Erythroblast (primary cell): ENCODE measurements around the gene ADAT2.
"Not testable (repeated sequence)": the region's sequence is repeated elsewhere in the genome, so short reads cannot be mapped to it uniquely, and the experiment has no call there.

Experiments used
- DNase-seq, 2 experiments: peaks; one replicate each; lab custom pipeline; 2025; lab: John Stamatoyannopoulos, UW
- GATA1 ChIP-seq: IDR thresholded peaks from 2 replicates; pipeline ENCODE4 v1.6.1; 2011; ENCODE audit warnings: low read depth, mild to moderate bottlenecking, control low read depth, low read length, moderate library complexity
- POLR2A ChIP-seq: IDR thresholded peaks from 2 replicates; pipeline ENCODE4 v1.6.1; 2011; ENCODE audit warnings: mild to moderate bottlenecking, low read length

Gene ADAT2

DNA sequence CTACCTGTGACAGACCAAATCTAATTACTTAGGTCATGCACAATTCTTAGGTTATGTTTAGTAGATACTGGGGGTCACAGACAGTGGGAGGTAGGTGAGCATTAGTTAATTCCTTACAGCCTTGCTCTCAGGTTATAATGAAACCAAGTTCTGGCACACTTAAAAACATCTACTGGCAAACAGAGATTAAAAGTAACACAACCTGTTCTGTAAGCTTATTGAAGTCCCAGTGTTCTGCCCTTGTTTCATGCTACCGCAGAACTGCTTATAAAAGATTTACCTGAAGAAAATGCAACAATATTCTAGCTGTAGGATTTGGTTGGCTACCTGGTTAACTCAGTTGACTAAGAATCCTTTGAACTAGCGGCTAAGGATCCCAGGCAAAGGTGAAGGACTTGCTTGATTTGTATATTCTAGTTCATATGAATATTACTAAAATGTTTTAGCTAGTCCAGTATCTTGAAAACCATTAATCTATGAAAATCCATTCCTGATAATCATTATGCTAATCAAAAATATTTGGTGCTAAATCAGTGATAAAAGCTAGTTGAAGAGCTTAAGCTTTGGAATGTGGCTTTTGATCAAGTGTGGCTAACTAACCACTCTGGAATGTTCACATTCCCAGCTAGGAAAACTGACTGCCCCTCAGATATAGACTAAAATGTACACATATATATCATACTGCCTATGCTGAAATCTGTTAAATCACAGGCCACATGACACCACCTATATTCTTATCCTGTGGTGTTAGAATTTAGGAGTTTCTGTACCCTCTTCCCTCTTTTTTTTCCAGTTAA, 7.3 kb upstream of the ADAT2 start:
- TF ChIP-seq POLR2A (no peak), GATA1 (no peak)
- no peak for DNase-seq

DNA sequence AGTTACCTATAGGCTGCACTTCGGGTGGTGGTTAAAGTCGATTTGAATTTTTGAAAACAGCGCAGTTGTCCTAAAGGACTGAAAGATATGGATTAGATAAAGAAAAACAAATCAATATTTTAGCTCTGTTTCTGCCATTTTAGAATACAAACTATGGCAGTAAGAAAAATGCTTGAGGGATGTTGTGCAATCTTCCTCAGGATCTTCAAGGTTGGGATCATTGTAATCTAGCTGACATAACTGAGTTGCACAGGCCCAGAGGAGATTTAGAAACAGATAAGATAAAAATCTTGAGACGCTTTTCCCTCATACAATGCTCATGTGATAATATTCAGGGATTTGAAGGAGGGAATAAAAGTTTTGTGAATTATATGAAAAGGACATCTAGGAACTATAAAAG, 1.0 kb upstream of the ADAT2 start:
- TF ChIP-seq POLR2A (no peak), GATA1 (no peak)
- DNase-seq: peak; percentile 4 to 19

DNA sequence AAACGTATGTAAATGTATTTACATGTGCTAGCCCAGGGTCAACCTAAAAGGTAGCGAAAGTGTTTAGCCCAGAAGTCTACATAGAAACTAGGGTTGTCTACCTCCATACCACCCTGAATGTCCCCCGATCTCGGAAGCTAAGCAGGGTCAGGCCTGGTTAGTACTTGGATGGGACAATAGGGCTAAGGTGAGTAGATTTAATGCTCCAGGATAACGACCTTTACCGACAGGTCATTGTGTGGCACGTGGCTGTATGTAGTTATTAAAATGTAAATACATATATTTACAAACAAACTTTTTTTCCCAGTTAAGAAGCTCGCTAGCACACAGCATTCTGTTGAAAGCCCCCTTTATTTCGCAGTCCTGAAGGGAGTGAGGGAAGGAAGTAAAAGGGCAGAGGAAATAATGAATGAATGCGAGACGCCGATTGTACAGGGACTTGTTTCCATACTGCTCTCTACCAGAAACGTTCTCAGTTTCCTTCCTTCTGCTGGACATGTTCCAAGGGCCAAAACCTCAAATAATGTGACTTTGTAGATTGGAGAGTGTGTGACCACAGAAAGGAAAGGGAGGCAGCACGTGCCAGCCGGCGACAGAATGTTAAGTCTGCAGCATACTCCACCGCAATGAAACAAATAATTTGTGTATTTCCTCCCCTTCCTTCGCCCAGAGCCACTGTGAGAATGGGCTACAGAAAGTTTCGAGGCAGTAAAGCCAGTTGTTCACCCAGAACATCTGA, 612 bp downstream of the ADAT2 start:
- peak; percentile 72 to 82 for DNase-seq
- TF ChIP-seq GATA1 (no peak), POLR2A (no peak)

DNA sequence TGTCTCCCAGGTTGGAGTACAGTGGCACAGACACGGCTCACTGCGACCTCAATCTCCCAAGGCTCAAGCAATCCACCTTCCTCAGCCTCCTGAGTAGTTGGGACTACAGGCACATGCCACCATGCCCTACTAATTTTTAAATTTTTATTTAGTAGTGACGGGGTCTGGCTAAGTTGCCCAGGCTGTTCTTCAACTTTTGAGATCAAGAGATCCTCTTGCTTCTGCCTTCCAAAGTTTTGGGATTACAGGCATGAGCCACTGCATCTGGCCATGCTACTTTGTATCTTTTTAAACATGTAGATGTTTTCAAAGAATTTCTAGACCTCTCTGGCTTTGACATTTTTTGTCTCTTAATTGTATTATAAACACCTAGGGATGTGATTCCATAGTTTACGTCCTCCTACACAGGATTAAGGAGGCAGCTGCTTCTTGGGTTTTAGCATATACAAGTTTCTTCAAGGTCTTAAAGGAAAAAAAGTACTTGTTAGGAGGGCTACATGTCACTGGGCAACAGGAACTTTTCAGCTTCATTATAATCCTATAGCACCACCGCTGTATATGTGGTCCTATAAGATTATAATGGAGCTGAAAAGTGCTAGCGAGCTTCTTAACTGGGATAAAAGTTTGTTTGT, 1.3 kb downstream of the ADAT2 start:
- no peak for TF ChIP-seq POLR2A
- no peak for TF ChIP-seq GATA1
- DNase-seq: peak; percentile 27 to 38

DNA sequence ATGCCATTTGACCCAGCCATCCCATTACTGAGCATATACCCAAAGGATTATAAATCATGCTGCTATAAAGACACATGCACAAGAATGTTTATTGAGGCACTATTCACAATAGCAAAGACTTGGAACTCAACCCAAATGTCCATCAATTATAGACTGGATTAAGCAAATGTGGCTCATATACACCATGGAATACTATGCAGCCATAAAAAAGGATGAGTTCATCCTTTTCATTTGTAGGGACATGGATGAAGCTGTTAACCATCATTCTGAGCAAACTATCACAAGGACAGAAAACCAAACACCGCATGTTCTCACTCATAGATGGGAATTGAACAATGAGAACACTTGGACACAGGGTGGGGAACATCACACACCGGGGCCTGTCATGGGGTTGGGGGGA, 2.6 kb downstream of the ADAT2 start:
- not testable (repeated sequence) for DNase-seq

DNA sequence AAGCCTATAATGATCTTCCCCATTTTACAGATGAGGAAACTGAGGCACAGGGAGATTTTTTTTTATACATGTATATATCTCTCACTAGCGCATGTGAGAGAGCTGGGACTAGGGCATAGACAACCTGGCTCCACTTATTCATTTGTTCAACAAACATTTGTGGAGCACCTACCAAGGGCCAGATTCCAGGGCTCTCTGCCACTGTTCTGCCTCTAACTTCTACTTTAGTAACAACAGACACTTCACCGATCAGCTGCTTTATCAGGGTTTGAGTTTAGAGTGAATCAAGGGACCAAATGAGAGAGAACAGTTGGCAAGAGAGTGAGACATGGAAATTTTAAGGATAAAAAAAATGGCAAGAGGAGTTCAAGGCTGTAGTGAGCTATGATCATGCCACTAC, 7.4 kb downstream of the ADAT2 start:
- DNase-seq: no peak
- TF ChIP-seq POLR2A (no peak), GATA1 (no peak)

DNA sequence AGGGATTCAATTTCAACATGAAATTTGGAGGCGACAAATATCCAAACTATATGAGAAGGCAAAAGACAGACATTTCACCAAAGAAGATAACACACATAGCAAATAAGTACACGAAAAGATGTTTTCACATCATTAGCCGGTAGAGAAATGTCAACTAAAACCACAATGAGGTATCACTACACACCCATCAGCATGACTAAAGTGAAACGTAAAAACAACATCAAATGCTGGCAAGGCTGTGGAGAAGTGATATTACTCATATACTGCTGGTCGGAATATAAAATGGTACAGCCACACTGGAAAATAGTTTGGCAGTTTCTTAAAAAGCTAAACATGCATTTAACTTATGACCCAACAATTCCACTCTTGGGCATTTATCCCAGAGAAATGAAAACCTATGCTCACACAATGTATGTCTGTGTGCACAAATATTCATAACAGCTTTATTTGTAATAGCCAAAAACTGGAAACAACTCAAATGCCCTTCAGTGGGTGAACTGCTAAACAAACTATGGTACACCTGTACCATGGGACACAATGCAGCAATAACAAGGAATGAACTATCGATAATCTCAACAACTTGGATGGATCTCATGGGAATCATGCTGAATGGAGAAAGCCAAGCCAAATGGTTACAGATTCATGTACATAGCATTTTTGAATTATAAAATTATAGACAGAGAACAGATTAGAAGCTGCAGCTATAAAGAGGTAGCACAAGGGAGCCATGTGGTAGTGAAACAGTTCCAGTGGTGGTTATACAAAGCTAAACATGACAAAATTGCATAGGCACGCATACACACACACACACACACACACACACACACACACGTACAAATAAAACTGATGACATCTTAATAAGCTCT, 8.6 kb downstream of the ADAT2 start:
- TF ChIP-seq GATA1 (no peak), POLR2A (no peak)
- DNase-seq: no peak

DNA sequence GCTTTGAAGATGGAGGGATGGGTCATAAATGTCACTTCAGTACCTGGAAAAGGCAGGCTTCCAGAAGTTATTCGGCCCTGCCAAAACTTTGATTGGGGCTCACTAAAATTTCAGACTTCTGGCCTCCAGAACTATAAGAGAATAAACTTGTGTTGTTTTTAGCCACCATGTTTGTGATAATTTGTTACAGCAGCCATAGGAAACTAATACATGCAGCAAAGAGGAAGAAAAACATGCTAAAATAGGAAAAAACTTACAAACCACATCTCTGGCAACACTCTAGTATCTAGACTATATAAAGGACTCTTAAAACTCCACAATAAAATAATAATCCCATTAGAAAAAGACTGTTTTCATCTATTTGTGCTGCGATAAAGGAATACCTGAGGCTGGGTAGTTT, 9.5 kb downstream of the ADAT2 start:
- TF ChIP-seq GATA1: no peak
- no peak for TF ChIP-seq POLR2A

DNA sequence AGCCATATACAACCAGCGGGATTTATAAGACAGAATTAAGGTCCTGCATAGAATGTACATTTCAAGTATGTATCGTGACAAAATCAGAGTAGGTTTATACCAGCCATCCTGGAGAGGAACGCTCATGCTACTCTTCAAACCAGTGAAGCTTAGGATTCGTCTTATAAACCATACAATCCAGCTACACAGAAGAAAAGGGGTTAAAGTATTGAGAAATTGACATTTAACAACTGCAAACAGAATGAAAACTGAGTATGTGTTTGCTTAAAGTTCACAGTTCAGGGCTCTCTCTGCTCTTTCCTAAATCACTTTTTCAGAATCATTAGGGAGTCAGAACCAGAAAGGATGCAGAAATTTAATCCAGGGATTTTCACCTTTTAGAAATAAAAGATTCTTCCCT, 17.9 kb downstream of the ADAT2 start:
- DNase-seq: no peak
- no peak for TF ChIP-seq GATA1
- TF ChIP-seq POLR2A: no peak

More for the DNA sequence above, 9.5 kb downstream of the ADAT2 start:
- DNase-seq: no peak

DNA sequence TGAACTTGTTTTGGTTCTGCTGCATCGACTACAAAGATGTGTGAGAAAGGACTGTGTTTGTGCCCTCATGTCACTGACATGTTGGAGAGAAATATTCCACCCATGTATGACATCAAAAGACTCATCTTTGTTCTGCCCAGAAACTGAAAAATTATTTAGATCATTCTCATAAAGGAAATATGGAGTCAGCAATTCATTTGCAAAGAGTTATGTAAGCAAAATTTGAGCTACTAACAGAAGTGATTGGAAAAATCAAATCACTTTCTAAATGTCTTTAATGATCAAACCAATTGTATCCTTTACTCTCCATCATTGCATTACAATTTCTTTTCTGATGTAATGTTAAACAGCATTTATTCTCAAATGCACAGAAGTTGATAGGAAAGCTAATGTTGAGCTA, 19.3 kb downstream of the ADAT2 start:
- TF ChIP-seq POLR2A (no peak), GATA1 (no peak)
- DNase-seq: no peak

DNA sequence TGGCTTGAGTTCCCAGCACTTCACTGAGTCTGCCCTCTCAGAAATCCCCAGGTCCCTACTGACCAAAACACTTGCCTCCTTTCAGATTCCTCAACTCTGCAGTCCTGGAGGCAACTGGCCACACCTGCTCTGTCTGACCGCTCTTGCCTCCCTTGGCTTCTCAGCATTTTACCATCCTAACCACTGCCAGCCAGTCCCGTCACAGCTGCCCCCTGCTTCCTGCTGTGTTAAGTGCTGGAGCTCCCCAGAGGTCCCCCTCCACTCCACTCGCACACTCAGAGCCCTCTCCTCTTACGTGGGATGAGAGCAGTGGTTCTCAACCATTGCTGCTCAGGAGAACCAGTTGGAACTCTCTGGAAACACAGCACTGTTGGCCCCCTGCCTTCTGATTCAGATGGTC, 20.5 kb downstream of the ADAT2 start:
- TF ChIP-seq POLR2A (no peak), GATA1 (no peak)
- no peak for DNase-seq

DNA sequence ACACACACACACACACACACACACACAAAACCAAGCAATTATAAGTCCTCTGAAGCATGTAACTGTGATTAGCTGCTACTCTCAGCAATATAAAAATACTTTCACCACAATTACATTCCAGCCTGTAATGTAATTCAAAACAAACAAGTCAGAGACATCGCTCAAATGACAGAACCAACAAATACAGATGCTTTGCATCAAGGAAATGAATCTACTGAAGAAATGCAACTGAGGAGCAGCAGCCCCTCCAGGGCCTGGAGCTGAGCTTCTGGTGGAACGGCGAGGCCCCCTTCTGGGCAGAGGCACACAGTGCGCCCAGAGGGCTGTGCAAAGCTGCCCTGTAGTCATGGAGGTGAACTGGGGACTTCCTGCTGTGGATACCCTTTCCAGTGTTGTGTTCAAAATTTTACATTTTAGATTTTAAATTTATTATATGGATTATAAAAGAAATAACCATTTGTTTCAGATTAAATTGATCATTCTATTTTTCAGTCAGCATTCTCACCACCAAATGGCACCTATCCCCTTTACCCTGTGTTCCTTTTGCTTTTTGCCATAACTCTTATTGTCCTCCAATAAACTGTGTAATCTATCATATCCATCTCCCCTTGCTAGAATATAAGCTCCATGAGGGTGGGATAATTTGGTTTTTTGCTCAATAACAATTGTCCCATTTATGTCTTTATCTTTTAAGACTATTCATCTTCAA, 23.2 kb downstream of the ADAT2 start:
- peak; percentile 62 to 70 for DNase-seq
- TF ChIP-seq POLR2A: no peak
- no peak for TF ChIP-seq GATA1

DNA sequence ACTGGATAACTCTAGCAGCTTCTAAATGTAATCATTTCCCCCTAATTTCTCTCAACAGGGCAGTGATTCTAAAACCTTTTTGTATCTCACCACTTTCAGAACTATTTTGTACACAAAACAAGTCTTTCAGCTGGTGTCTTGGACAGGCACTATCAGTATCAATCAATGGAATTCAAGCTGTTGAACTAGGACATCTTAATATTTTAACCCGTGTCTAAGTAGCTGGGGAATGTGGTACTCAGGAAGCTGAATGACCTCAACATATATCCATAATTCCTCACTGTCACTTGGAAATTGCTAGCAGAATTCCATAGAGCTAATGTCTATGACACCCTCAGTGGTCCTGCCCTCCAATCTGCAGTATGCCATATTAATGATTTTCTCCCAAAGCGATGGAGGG, 24.5 kb downstream of the ADAT2 start:
- TF ChIP-seq GATA1 (no peak), POLR2A (no peak)
- DNase-seq: no peak
